NCI-H1694 treated with DMSO at 0.1 percent for 48 hours (cell line): Measurements from ENCODE around the gene OXNAD1.
"Not testable (repeated sequence)": the region's sequence is repeated elsewhere in the genome, so short reads cannot be mapped to it uniquely, and the experiment has no call there.

Experiments
- DNase-seq: peaks from one replicate; lab custom pipeline; 2025; lab: John Stamatoyannopoulos, UW

OXNAD1 gene

DNA sequence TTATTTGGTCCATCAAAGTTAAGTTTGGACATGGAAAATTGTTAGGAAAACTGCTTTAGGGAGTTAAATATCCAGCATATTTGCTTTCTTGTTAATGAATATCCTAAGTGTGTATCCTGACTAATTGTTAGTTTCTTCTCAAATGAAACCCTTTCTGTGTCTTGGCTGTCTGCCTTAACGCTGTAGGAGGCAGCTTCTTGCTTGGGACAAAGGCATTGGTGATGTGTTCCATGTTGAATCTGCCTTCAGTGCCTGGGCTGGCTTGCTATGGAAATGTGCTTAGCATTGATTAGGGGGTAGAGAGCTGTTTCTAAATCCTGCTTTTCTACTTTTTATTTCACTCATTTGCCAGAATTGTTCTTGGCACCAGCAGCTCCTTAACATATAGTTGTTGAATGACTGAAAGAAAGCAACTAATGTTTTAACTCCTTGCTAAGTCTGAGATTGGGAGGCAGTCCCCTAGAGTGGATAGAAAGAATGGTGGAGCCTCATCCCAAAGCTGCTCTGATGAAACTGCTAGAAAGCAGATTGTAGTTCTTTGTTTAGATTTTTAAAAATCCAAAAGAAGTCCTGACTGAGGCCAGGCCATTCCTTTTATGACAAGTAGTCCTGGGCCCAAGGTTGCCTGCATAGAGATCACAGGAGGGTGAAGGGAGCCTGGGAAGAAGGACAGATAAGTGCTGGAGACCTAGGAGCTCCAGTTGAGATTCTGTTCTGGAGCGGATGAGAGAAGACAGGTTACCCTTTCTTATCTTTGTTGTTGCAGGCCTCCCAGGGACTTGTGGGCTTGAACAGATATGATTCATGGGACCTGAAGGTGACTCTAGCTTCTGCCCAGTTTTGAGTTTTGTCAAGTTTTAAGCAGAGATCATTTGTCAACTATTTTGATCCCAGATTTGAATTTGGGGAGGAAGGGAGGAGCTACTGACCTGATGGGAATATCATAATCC lies 39.3 kb downstream of the OXNAD1 start:
- DNase-seq = no peak

DNA sequence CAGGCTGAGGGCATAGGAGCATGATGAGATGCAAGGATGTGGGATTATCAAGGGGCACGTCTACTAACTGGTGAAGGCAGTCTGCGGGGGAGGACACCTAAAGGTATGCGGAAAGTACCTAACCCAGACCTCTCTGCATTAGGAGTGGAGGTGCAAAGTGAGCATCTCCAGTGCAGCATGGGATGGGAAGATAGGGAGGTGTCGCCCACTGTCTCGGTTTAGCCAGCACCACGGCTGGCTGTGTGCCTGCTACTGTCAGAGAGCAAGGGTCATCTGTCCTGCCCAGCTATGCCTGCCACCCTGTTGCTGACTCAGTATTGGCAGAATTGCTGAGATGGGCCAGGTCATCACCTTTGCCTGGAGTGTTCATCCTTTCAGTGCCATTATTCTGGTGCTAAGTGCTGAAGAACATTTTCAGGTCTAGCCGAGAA lies 40.1 kb downstream of the OXNAD1 start:
- no peak for DNase-seq

DNA sequence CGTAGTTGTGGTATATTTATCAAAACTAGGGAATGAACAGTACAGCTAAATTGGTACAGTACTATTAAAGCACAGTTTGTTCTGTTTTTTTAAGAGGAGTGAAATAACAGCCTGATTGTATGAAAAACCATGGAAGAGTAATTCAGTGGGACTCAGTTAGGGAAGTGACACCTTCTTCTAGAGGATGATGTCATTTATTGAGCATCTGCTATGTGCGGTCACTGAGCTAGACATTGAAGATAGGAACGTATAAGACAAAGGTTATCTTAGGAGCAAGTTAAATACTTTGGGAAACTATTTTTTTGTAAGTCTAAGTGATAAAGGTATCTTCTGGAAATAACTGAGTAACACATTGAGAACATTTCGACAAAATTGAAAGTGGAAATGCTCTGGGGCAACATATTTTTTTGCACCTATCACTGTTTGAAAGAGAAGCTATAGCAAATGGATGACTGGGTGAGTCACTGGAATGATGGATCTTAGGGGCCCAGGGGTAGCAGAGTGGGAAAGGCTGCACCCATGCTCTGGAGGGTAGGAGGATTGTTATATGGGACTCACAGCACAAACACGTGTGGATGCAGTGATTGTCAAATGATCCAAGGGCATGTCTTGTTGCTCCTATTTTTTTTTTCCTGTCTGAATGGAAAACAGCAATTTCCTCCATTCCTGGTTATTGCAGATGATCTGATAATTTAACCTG lies 43.0 kb downstream of the OXNAD1 start:
- no peak for DNase-seq

DNA sequence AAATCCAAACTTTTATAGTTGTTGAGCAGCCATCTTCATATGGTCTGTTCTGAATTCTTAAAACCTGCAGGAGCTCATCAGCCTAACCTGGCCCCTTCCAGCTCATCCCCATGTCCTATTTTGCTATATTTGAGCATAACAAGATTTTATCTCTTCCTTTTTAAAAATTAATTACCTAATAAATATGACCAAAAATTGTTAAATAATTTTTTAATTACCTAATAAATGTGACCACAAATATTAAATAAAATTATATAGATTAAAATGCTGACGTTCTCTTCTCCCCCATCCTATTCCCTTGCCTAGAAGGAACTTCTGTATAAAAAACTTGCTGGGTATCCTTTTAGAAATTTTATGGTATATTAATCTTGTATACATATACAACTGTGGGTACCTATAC lies 43.7 kb downstream of the OXNAD1 start:
- no peak for DNase-seq

DNA sequence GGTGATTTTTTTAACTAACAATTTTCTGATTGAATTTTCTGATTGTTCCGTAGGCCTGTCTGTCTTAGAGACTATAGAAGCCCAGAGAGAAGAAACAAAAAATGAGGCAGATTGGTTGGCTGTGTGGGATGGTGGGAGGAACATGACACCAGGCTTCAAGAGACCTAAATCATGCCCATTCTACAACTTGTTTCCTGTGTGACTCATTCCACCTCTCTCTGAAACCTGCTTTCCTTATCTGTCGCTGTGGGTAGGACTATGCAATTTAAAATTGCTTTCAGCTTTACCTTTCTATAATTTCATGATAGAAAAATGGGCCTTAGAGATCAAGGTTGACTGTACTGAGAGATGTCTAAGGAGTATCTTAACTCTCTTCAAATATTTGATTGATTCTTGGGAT lies 44.5 kb downstream of the OXNAD1 start:
- DNase-seq = no peak

DNA sequence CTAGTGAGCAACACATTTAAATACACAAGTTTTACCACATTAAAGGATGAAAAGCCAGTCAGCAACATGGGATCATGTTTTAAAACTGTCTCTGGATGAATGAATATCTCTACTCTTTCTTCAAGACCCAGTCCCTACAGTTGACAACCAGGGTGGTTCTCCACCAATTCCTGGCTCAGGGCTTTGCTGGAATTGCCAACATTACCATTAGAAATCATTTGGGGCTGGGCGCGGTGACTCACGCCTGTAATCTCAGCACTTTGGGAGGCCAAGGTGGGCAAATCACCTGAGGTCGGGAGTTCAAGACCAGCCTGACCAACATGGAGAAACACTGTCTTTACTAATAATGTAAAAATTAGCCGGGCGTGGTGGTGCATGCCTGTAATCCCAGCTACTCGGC lies 45.5 kb downstream of the OXNAD1 start:
- DNase-seq = not testable (repeated sequence)

DNA sequence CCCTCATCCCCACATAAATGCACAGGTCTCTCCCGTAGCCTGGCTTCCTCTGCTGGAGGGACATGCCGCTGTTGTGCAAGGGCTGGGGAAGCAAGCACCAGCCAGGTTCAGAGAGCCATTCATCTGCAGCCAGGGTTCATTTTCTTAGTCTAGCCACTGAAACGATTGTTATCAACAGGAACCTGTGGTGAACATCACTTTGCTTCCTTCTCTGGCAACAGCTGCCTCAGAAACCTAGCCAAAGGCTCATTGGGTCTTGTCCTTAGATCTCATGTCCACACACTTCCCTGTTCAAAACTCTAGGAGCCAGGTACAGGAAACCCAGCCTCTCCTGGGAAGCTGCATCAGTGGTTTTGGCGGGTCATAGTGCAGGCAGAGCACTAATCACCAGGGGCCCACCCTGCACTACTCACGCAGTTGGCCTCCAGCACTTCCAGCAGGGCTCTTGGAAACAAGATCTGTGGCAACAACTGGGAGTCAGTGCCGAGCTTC lies 47.0 kb downstream of the OXNAD1 start:
- no peak for DNase-seq

DNA sequence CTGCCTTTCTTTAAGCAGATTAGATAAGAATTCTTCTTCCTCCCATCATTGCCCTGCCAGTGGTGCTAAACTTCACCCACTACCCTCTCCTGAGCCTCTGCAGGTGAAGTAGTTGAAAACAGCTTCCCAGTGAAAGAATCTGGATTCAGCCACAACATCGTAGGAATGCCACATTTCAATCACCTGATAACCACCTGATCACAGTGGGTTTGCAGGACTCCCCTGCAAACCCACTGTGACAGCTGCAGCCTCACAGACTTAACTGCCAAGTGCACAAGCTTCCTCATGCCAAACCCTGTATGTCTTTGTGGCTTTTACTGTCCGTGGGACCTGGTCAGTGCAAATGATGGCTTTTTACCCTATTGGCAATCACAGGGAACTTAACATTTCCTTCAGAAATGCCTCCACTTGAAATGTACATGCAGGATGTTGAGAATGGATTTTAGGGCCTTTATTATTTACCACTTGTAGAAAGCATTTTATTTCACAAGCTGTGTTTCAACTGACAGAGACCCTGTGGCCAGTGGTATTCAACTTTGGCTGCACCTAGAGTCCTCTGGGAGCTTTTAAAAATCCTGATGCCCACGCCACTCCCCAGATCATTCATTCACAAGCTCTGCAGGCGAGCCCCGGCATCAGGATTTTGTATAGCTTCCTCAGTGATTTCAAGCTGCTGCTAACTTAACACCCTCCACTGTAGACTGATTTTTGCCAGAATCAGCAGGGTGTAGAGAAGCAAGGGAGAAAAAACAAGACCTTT lies 49.1 kb downstream of the OXNAD1 start:
- DNase-seq = no peak

DNA sequence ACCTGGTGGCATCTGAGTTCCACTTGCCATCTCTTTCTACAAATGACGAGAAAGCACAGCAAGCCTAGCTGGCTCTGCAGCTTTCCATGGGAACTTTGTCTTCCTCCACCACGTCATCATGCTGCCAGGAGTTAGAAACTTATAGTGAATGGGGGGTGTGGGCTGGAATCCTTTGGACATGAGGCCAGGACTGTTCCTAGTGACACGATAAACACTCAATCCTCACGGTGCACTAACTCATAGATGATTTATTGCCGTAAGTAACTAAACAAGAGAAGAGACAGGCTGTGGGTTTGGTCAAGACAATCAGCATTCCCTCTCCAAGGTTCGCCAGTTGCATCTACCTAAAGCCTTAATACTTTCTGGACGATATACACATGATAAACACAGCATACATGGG lies 50.6 kb downstream of the OXNAD1 start:
- DNase-seq = no peak

DNA sequence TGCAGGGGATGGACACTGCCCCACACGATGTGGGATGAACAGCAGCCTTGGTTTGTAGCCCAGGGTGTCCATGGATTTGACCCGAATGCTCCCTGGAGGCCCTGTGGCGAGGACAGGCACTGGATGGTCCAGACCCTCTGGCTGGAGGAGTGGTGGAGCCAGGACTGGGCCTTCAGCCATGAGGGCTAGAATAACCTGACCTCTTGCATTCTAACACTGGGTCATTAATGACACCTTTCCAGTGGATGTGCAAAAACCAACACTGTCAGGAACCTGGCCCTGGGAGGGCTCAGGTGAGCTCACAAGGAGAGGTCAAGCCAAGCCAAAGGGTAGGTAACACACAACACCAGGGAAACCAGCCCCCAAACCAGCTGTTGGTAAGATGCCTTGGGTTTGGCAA lies 51.4 kb downstream of the OXNAD1 start:
- no peak for DNase-seq

DNA sequence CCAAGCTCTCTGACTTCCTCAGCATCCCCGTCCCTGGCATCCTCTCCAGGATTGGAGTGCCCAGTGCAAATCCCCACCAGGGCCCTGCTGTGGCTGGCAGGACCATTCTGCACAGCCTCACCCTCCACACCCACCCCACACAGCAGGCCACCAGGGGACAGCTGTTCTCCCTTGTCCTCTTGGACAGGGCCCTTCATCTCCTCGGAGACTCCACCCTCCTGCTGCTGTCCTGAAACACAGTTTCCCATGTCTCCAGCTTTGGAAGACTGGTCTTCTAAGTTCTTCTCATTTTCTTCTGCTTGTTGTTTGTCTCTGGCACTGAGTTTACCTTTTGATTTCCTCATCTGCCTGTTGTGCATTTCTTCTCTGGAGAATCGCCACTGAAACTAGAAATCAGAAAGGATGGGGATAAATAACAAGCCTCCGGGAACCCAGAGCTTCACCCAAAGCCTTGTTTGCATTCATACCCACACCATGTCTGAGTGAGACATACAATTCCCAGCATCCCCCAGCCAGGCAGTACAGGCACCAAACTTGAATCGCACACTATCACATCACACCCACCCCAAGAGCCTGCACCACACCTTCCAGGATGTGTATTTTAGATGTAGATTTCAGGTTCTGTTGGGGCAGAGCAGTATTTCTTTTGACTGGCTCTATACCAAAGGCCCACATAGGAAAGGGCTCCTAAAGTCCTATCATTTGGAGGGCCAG lies 52.0 kb downstream of the OXNAD1 start:
- no peak for DNase-seq

DNA sequence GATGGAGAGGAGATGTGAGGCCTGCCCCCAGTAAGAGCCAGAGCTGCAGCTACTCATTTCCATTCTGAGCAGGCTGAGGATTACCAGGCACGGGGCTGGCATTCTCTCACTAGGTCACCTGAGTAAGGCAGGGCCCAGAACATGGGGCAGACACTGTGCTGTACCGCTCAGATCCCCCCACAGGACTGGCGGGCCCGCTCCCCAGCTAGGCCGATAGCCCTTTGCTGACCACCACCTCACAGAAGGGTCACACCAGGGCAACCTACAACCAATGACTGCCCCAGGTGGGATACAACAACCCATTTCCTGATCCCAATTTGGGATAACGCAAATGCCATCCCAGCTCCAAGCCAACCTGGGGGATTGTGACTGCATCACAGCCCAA lies 52.5 kb downstream of the OXNAD1 start:
- DNase-seq = no peak

DNA sequence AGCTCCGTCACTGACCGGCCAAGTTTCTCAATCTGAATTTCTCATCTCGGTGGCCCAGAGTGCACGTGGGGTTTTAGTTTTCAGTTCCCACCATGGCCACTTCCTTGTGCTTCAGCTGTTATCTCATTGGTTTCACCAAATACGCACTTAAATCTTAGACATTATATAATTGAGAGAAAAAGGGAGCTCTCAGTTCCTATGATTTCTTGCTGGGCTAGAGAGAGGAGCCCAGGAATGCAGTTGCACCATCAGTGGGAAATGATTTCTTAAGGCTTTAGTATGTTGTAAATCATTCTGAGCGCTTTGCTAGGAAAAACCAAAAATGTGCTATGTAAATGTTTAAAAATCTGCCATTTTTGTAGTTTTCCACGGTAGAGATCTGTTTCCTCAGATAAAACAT lies 53.2 kb downstream of the OXNAD1 start:
- no peak for DNase-seq

DNA sequence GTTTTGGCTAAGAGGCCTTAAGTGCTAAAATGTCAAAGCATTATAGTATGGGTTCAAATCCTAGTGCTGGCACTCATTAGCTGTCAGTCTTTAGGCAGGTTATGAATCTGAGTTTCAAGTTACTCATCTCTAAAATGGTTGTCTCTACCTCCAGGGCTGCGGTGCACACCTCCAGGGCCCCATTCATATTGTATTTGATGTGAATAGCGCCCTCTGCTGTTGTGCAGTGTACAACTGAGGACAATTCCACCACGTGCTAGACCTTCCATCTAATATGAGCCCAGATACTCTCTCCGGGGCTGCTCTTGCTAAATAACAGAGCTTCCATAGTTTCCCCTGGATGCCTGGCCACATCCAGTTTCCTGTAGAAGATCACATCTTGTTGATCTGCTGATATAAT lies 54.3 kb downstream of the OXNAD1 start:
- DNase-seq = no peak

DNA sequence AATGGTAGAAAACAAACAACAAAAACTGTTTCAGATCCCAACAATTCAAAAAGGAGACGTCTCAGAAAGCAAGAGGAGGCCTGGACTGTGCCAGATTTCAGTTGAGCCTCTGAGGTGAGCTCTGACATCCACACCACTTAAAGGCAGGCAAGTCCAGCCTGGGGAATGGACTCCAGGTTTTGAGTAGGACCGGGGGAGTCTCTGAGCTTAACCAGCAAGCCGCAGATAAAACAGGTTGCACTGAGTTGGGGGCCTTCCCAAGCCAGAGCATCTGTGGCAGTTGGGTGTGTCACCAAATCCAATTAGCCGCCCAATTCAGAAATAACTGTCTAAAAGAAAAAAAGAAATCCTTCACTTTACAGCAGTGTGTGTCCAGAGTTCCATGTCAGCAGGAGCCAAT lies 54.7 kb downstream of the OXNAD1 start:
- no peak for DNase-seq

DNA sequence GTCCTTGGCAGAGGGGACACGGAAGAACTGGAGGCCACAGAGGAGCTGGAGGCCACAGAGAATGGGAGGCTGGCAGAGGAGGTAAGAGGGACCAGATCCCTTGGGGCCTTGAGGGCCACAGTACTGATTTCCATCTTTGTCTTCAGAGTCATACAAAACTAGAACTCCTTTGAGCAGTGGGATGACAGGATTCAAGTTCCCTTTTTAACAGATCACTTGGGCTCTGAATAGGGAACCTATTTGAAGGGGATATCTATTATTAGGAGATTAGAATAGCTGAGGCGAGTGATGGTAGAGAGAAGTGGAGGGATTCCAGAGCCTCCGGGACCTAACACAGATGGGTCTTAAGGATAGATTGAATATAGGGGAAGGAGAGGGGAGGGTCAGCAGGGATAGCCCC lies 55.7 kb downstream of the OXNAD1 start:
- DNase-seq = no peak

DNA sequence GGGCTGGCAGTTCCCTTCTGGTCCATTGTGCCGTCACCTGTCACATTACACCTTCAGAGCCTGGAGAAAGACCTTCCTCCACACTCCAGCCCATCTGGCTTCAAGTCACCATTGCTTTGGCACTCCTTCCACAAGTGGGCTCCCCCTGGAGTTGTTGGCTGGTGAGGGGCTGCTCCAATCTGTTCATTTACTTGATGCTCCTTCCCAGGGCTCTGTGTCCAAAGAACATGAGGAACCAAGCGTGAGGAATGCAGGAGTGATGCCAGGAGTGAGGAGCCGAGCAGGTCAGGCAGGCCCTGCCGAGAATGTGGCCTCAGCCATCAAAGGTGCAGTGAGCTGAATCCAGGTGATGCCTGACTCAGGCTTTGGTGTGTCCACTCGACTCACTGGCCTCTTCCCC lies 57.2 kb downstream of the OXNAD1 start:
- no peak for DNase-seq

DNA sequence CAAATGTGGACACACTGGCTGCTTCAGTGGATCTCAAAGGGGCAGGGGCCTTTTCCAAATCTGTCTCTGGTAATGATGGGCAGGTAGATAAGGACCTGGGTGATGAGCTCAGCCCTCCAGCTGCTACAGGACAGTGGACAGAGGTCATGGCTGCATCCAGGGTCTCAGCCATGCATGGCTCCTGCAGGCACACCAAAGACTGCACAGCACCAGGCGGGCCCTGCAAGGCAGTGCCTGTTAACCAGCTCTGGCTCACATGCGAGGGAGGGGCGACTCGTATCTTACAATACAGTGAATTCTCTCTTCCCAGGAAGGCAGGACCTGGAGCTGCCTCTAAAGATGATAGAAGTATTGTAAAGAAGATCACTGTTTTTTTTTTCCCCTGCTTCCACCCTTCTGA lies 58.7 kb downstream of the OXNAD1 start:
- DNase-seq = no peak

DNA sequence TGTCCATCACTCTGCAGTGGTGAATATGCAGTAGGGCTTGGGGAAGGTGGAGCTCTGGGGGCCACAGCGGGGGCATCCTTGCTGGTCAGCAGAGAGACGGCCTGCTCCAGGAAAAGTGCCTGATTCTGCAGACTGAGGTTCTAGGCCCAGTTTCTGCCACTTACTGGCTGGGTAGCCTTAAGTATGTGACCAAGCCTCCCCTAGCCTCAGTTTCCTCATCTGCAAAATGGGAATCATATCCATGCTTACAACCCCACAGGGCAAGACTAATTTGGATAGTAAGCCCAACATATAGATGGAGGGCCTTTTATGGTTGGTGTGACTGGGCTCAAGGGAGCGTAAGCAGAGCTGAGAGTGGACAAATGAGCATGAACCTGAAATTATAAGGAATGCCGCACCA lies 60.8 kb downstream of the OXNAD1 start:
- DNase-seq = no peak

DNA sequence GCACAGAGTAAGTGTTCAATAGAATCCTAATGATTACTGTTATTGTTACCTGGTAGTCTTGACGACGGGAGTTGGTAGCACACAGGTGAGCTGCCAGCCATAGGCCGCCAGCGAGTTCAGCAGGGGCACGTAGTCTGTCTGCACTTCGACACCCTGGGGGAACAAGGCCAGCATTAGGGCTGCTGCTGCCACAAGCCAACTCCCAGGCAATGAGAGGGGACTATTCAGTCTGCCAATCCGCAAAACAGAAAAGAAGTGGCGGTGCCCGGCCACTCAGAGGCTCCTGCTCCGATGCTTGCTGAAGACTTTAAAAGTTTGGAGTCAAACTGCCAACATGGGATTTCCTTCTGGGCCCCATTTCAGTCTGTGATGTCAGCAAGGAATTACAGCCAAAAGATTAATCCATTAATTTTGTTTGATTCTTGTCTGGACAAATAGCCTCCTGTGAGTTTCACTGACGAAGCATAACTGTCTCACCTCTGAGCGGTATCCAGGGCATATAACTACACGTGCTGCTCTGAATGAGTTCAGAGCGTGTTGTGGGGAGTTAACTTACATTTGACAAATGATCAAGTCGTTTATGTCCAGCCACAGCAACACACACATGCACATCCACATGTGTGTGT lies 61.8 kb downstream of the OXNAD1 start:
- DNase-seq = no peak

DNA sequence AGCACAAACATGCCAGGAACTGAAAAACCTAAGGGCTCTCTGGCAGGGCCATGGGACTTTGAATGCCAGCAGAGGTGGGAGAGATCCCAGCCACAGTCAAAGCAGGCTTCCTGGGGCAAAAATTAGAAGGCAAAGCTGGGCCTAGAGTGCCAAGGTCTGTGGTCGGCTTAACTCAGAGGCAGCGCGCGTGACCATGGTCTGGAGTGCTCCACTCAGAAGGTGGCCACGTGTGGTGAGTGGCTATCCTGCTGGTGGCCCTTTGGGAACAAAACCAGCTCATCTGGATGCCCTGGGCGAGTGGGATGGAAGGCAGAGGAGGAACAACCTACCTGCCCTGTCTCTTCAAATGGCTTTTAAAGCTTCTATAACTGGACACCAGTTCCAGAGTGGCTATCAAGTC lies 63.1 kb downstream of the OXNAD1 start:
- no peak for DNase-seq
